HG03196 (cell line): ENCODE data around the gene NDUFB10.
"Not testable (repeated sequence)": the region's sequence is repeated elsewhere in the genome, so short reads cannot be mapped to it uniquely, and the experiment has no call there.

Experiments
- ATAC-seq: cut with Tn5 transposase; IDR thresholded peaks from one replicate; pipeline ENCODE4 v1.9.1; 2021; ENCODE audit not compliant: unreplicated experiment

NDUFB10 gene

DNA sequence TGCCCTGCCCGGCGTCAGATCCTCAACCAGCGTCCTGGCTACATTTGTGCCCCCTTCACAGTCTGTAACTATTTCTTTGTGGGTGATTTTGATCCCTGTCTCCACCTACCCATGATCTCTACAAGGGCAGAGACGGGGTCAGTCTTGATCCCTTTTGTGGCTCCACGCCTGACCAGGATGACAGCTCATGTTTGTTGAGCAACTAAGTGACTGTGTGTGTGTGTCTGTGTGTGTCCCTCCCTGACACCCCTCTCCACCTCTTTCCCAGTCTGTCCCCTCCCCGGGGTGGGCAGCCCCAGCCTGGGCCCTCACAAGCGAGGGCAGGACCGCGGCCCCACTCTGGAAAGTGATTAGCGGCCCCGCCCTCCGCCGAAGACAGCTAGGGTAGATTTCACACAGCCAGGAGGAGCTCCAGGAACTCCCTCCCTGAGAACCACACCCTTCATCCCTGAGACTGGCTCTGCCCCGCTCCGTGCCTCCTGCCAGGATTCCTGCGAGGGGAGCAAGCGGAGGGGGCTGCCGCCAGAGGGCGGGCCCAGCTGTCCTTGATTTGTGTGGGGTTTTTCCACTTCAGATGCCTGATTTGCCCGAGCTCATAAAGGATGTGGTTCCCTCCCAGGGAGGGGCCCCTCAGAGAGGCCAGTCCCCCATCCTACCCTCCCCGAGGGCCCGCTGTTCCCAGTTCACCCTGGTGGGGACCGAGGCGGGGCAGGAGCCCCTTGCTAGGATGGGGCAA lies 35.9 kb upstream of the NDUFB10 start:
- ATAC-seq: no peak

DNA sequence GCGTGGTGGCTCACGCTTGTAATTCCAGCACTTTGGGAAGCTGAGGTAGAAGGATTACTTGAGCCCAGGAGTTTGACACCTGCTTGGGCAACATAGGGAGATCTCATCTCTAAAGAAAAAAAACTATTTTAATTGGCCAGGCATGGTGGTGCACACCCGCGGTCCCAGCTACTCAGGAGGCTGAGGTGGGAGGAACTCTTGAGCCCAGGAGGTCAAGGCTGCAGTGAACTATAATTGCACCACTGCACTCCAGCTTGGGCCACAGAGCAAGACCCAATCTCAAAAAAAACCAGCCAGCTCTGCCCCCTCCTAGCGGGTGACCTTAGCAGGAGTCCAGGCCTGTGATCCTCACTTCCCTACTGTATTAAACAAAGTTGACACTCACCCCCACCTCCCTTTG lies 35.2 kb upstream of the NDUFB10 start:
- no peak for ATAC-seq

DNA sequence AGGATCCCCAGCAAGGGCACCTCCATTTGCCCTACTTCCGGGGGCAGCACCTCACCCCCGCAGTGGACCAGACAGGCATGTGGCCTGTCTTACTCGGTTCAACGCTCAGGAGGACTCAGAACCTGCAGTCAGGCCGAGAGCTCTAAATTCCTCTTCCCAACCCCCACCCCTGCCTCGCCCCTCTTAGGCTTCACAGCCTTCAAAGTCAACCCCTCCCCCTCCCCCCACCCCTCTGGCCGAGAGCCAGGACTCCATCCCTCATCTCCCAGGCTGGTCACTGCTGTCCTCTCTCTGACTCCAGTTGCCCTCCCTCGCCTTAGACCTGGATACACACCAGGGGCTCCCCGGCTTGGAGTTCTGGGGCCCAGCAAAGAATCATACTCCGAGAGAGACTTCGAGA lies 33.1 kb upstream of the NDUFB10 start:
- ATAC-seq: no peak

DNA sequence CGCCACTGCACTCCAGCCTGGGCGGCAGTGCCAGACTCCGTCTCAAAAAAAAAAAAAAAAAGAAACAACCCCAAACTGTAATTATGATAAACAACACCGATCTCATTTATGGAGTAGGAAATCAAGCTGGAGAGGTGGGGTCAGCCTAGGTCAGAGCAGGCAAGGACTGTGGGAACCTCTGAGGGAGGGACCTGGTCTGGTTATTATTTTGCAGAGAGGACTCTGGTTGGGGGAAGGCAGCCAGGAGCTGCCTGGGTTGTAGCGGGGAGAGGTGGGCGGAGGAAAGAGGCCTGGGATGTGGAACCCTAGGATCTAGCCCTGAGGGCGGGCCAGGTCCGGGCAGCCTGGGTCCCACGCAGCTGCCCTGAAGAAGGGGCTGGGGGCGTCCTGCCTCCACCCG lies 30.2 kb upstream of the NDUFB10 start:
- peak; percentile 30 for ATAC-seq

- peak; percentile 84 for ATAC-seq
Measured at GRCh38 chr16:1929578-1930337, 29.6 kb upstream of the NDUFB10 start.

DNA sequence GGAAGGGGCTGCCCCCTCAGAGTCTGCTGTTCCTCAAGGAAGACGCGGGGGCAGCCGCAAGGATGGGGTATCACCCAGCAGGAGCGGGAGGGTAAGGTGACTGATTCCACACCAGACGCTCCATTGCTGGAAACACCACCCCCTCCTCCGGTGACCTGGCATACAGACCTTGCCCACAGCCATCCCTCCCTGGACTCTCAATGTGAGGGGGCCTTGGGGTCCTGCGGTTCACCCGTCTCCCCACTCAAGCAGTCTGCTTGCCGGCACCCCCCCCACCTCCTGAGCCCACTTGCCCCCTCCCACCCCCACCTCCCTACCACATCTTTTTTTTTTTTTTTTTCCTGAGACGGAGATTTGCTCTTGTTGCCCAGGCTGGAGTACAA lies 29.0 kb upstream of the NDUFB10 start:
- ATAC-seq: no peak

- ATAC-seq: no peak
Measured at GRCh38 chr16:1932050-1933028, 27.0 kb upstream of the NDUFB10 start.

DNA sequence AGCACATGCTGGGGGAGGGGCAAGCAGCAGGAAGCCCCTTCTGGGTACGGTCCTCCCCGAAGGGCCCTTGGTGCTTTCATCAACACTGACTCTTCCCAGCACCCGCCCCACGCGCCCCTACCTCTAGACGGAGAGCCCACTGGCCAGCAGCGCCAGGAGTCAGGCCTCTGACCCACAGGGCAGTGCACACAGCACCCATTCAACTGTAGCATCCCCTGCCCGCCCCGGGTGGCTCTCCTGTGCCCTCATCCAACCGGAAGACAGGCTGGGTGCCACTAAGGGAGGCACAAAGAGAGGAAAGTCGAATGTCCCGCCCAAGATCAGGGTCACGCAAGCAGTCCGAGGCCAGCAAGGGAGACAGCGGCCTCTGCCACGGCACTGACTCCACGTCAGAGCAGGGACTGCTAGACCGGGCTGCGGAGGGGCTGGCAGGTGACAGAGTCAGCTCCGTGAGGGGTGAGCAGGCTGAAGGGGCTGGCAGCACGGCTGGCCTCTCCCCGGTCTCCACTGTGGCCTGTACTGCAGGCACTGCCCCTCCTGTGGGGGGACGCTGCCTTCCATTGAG lies 26.2 kb upstream of the NDUFB10 start:
- ATAC-seq: no peak

DNA sequence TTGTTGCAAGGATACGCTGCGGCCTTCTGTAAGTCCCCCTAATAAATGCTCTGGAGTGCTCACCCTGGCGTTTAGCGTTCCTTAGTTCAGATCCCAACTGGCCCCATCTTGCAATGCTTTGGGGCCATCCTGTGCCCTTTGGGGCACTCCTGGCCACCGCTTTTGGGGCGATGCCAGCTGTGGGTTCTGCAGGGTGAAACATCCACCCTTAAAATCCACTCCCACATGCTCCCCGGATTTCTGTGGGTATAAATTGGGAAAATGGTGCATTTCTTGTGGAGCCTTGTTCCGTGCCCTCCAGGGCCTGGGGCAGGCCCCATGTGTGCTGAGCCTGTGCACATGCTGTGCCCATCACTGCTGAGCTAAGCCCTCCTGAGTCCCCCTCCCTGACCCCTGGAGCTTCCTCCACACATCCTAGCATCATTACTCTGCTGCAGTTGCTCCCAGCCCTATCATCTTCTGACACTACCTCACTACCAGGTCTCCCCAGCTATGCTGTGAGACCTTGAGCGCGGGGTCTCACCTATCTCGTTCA lies 22.3 kb upstream of the NDUFB10 start:
- ATAC-seq: no peak

- no peak for ATAC-seq
Measured at GRCh38 chr16:1938316-1938715, 21.0 kb upstream of the NDUFB10 start.

DNA sequence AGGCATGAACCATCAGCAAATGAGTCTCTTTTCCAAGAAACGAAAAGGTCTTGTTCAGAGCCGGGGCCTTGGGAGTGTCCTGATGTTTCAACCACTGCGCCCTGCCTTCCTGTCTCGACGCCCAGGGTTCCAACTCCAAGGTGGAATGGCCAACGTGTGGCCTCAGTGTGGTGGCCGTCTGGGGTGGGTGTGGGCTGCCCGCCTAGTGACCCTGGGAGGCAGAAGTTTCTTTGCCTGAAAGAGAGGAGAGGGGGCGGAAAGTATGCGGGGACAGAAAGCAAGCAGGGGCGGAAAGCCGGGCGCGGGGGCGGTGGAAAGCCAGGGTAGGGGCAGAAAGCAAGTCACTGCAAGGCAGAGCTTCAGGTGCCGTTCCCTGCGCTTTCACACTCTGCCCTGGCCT lies 20.4 kb upstream of the NDUFB10 start:
- ATAC-seq: no peak

DNA sequence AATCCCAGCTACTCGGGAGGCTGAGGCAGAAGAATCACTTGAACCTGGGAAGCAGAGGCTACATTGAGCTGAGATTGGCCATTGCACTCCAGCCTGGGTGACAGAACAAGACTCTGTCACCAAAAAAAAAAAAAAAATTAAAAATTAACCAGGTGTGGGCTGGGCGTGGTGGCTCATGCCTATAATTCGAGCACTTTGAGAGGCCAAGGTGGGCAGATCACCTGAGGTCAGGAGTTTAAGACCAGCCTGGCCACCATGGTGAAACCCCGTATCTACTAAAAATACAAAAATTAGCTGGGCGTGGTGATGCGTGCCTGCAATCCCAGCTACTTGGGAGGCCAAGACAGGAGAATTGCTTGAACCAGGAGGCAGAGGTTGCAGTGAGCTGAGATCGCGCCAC lies 19.5 kb upstream of the NDUFB10 start:
- ATAC-seq: not testable (repeated sequence)

DNA sequence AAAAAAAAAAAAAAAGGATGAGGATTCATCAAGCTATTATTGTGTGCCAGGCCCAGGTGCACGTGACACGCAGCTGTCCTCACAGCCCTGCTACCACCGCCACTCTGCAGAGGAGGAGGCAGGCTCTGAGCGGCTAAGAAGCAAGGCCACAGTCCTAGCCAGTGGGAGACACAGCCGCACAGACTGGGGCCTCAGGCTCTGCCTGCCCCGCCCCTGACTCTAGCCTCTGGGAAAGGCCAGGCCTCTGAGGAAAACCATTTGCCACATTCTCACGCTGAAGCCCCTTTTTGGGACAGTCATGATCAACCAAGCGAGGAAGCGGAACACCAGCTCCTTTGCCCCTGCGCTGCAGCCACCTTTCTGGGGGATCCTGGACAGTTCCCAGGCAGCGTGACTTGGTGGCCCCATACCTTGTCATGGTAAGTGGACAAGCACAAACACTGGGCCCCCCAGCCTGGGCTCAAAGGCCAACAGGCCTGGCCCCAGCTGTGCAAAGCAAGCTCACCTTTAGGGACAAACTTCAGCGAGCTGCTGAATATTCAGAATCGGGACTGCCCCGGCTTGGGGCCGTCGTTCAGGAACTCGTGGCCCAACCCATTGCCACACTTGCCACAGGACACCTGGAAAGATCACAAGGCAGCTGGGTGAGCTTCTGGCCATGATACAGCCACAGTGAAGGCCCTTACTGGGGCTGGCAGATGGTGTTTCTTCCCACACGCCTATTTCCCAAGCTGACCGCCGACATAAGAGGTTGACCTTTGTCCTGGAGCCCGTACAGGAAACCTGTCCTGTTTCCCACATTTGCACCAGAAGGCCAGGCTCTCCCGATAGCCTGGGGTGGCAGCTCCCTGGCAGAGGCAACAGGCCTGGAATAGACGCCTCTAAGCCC lies 18.8 kb upstream of the NDUFB10 start:
- no peak for ATAC-seq

DNA sequence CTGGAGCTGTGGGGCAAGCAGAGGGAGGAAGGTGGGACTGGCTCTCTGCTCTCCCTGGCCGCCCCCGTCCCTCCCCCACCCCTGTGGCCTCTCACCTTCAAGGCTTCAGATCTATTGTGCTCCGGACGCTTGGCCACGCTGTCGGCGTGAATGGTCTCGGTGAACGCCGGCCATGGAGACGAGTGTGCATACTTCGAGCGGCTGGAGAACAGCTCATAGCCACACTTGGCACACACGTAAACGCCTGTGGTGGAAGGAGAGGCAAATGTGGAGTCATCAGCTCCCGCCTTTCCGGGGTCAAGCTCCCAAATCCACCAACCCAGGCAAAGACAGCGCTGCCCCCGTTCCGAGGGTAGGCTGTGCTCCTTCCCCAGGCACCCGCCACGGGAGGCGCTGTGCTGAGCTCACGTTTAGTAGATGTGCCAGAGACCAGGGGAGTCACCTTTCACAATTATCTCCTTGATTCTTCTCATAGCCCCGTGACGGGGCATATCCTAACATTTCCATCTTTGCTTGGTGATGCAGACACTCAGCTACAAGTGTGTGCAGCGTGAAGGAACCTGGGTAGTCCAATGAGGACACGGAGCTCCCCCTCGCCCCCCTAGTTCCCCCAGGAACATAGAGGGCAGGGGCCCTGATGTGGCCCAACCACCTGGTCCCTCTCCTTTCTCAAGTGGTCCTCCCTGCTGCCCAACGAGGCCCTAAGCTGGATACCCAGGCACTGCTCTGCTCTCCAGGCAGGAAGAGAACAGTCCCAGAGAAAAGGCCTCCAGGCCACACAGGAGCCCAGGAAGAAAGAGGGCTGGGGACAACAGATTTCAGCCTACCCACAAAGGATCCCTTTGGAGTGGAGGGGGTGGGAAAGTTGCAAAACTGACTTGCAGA lies 17.9 kb upstream of the NDUFB10 start:
- ATAC-seq: no peak

DNA sequence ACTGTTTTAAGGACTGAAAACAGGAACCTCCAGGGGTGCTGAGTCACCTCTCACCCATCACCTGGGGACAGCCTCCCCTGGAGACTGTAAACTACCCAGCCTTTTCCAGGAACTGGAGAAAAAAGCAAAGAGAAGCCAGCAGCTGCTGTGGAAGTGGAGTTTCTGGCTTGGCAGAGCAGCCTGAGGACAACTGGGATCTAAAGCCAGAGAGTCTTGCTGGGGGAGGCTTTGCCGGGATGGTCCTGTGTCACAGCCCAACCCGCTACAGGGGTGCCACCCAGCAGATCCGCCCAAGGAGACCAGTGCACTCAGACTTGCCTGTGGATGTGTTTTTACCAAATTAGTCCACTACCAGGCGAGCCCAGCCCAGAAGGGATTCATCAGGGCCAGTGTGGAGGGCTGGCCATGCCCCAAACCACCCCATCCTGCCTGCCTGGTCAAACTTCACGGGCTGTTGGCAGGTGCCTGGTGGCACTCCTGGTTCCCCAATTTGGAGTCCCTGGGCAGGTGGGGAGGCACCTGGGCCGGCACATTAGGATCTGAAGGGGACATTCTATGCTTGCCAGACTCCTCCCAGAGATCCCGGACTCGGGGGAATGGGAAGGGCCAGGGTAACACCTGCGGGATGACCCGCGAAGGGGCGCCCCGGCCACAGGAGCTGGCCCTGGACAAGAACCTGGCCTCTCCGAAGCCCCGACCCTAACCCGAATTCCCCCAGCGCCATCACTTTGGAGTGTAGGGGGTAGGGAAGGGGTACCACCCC lies 17.1 kb upstream of the NDUFB10 start:
- ATAC-seq: no peak

- ATAC-seq: peak; percentile 79
Measured at GRCh38 chr16:1942810-1943726, 16.3 kb upstream of the NDUFB10 start, which contains the start of gene MSRB1. MSRB1 (minus strand) TSS chr16:1943199; CDS start chr16:1943156, 43 bp downstream.

DNA sequence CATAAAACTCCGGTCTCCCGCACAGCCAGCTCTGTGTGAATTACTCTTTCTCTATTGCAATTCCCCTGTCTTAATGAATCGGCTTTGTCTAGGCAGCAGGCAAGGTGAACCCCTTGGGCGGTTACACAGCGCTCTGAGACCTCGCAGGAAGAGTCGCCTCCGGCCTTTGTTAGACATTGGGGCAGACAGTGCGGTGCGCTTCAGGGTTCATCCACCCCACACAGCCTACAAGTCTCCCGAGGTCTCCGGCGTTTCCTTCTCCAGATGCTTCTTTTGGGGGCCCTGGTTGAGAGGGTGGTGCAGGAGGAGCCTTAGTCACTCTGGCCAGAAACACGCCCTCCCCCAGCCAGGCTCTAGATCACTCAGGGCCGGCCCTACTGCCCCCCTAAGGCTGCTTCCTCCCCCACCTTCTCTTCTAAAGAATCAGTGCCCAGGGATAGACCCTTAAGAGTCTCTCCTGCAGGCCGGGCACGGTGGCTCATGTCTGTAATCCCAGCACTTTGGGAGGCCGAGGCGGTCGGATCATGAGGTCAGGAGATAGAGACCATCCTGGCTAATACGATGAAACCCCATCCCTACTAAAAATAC lies 14.6 kb upstream of the NDUFB10 start:
- no peak for ATAC-seq
